HG03565 (cell line): ENCODE data around the gene ST8SIA5.

ENCODE experiments used
- ATAC-seq: cut with Tn5 transposase; IDR thresholded peaks from one replicate; pipeline ENCODE4 v1.9.1; 2021; ENCODE audit warnings: mild to moderate bottlenecking, moderate library complexity; ENCODE audit not compliant: unreplicated experiment

Gene ST8SIA5

DNA sequence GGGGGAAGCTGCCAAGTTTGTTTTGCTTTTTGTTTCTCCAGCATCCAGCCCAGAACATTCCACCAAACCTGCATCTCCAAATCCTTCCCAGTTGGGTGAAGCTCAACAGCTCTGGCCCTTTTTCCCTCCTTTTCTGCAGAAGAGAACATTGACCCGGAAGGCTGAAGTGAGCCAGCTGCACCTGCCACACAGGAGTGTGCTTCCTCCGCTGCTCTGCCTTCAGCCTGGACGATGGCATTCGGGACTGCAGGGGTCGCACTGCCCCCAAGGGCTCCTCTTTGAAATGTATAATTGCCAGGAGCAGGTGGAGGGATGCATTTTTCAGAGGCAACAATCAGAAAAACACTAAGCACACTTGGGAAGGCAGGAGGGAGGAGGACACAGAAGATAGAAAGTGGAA lies 41.8 kb downstream of the ST8SIA5 start:
- ATAC-seq, result no peak

DNA sequence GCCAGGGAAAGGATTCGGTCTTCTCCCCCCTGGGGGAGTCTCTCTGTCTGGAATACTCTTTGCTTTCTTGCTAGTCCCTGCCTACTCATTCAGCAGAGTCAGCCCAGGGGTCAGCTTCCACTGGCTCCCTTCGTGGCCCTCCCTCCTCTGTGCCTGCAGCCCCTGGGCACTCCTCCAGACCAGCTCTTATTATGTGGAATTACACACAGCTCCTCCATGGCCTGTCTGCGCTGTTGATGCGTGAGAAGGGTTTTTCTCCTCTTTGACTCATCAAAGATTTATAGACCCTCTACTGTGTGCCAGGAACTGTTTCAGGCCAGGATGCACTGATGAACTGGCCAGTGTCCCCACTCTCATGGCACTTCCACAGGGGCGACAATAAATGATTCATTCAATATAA lies 44.4 kb downstream of the ST8SIA5 start:
- no peak for ATAC-seq

DNA sequence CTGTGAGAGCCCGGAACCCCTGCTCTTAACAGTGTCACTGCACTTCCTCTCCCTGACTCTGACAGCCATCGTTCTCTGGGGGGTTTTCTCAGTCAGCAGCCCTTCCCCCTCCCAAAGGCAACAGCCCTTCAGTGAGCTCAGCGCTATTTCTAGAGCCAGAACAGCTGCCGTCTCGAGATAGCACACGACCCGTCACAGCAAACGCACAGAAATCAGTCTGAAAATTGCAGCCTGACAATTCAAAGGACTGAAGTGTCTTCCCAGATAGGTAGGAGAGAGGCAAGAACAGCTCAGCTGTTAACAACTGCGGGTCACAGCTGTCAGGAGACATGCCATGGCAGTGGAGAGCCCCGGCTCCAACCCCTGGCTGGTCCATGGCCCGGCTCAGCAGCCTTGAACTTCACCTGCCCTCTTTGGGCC lies 45.4 kb downstream of the ST8SIA5 start:
- ATAC-seq, result no peak

DNA sequence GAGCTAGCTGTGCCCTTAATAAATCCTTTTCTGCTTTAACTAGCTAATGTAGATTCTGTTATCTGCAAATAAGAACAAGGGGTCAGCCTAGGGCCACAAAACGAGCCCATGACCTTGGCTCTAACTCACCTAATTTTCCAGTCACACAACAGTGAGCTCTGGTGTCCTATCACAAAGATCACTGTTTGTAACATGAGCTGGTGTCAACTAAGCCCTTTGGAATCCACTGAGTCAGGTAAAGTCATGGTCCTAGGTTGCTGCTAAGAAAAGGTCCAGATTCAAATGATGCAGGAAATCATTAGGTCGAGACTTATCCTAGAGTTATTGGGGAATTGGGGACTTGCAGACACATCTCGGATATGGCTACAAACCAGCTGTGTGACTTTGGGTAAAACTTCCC lies 49.9 kb downstream of the ST8SIA5 start:
- ATAC-seq, result no peak

DNA sequence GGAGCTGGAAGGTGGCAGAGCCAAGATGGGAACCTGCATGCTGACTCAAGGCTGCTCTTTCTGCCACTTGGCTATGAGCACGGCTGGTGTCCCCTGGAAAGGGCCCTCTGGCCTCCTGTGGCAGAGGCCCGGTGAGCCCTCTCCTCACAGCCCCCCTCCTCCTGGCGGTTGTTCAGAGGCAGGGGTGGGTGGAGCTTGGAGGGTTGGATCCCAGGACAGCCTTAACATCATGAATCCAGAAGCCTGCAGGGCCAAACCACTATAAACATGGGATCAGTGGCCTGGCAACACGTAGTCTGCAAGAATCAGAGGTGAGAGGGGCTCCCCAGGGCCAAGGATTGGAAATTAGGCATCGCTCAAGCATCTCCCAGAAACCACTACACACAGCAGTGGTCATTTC lies 51.3 kb downstream of the ST8SIA5 start:
- no peak for ATAC-seq

DNA sequence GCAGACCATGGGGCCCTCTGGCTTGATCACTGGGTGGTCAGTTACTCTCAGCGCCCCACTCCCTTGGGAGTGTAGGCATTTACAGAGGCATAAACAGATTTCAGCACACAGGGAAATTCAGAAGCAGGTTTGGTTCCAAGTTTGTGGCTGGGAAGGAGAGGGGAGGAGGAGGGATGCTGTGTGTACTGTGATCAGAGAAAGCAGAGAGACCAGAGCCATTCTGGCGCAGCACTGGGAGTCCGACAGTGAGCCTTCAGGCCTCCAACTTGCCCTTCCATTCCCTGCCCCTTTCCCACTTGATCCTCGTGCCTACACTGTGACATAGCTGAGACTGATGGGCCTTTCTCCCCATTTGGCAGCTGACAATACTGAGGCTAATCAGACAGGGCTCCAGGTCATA lies 52.0 kb downstream of the ST8SIA5 start:
- no peak for ATAC-seq

DNA sequence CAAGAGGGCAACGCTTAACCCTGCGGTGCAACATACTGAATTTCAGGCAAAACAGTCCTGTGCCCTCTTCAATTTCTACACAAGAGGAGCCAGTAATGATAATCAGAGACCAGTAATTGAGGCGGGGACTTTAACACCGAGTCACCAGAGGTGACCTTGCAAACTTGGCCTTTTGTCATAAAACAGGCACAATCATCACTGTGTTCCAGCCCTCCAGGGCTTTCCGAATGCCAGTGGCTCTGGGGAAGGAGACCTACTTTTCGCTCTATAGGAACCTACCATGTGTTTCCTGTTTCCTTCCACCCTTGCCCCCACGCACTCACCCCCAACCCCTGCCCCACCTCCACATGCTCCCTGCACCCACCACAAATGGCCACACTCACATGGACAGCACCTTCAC lies 52.7 kb downstream of the ST8SIA5 start:
- ATAC-seq, result no peak

DNA sequence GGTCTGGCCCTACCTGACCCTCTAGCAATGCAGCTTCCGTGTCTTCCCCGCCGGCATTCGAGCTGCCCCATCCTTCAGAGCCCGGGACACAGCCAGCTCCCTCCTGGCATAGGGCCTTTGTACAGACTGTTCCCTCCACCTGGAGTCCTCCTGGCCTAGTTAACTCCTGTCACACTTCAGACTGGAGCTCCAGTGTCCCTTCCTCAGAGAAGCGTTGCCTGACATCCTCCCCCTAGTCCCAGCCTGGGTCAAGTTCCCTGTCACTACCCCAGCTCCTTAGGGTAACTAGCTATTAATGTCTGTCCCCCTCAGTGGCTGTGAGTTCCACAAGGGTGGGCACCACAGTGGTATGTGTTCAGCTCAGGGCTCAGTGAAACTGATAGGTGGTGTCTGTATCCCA lies 54.4 kb downstream of the ST8SIA5 start:
- no peak for ATAC-seq

DNA sequence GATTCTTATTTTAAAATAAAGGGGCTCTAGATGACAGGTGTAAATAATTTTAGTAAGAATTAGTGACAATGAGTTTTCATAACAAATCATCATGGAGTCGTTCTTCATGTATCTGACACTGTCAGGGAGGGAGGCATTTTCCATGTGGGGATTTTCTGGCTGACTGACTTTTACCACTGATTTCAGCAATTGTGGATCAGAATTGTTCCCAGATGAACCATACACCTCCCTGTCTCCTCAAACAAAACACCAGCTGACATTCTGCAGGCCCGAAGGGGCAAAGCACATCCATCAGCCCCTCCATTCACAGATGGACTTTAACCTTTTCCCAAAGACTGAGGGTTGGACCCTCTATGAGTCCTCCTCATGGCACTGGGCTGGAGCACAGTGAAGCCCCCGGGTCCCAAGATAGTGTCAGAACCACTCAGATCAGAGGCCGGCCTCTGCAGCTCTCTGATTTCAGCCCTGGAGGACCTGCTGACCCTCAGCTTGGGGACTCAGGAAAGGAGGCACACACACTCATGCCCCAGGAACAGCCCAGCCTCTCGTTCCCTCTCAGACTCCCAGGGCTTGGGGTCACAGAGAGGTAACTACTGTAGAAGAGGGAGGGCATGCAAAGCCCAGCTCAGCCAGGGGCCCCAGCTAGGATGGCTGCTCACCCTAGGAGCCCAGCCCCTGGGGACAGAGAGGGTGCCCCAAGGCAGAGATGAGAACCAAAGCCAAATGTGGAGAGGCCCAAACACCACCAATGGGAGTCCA lies 56.6 kb downstream of the ST8SIA5 start:
- no peak for ATAC-seq

DNA sequence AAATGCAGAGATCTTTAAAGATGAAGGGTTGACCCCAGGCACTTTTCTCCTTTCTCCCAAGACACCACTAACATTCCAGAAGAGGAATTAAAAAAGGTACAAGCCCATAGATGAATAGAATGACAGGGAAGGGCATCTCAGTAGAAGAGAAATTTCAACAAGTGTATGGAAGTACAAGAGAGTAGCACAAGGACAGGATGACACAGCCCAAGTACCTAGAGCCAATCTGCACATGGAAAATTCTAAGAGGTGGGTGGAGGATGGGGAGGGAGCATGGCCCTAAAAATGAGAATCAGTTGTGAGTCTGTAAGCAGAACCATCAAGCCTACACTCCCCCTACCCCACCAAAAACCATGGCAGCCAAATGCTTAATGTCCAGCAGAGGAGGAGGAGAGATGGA lies 60.2 kb downstream of the ST8SIA5 start:
- ATAC-seq, result no peak

DNA sequence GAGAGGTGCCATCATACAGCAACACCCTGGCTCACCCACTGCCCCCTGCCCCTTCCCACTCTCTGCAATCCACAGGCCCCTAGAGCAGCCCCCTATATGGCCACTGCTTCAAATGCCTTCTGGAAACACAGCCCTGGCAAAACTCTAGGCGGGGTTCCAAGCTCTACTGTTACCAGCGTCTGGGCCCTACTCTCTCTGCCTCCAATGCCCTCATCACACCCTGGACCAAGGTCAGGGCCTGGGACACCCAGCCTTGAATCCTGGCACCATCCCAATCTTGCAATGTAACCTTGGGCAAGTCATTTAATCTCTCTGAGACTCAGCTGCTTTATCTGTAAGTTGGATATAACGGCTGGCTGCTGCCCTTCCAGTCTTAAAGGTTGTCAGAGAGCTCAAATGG lies 60.6 kb downstream of the ST8SIA5 start:
- no peak for ATAC-seq

DNA sequence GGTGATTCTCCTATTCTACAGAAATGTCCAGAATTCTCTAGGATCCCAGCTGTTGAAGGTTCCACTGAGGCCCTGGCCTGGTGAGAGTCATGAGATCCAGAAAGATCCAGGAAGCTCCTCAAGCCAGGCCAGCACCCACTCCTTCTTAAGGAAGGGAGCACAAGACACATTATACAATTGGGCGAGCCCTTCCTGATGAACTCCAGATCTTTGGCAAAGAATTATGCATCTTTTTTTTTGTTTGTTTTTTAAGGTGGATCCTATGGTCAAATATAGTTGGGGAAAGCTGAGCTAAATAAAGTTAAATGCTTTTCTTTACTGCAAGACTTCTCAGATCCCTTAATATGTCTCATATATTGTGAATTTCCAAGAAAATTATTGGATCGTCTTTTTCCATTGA lies 62.9 kb downstream of the ST8SIA5 start:
- no peak for ATAC-seq

DNA sequence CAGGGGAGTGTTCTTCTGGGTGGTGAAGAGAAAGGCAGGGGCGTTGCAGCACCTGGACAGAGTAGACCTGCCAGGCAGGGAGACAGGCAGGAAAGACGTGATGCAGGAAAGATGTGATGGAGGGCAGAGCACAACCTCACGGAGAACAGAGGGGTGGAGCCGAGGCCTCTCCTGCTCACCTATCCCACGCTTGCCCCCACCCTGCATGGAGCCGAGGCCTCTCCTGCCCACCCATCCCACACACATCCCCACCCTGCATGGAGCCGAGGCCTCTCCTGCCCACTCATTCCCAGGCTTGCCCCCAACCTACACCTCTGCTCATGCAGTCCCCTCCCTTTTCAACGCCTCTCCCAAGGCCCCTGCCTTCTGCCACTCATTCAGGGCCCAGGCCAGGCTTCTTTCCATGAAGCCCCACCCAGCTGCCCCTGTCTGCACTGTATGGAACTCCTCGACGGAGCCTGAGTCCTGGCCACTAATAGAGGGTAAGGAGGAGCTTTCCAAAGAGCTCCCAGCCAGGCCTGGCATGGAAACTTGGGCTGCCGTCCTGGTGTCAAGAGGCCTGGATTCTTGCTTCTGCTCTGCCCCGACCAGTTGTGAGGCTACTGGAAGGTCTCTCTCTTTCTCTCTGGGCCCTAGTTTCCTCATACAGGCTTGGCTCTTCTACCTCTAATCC lies 67.9 kb downstream of the ST8SIA5 start:
- no peak for ATAC-seq

DNA sequence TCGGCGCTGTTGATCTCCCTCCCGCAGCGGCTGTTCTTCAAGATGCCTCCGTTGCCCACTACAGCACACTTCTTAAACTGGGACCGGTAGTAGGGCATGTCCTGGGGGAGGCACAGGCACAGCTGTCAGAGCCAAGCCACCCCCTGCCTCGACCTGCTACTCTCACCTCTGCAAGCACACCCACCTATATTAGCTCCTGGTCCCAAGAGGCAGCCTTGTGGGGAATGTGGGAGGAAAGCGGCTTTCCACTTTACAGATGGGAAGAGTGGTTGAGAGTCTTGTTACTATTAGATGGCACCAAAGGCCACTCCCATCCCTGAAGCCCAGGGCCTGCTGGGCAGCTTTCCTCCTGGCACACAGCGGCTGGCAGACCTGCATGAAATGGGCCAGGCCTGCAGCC lies 70.7 kb downstream of the ST8SIA5 start:
- ATAC-seq, result no peak

DNA sequence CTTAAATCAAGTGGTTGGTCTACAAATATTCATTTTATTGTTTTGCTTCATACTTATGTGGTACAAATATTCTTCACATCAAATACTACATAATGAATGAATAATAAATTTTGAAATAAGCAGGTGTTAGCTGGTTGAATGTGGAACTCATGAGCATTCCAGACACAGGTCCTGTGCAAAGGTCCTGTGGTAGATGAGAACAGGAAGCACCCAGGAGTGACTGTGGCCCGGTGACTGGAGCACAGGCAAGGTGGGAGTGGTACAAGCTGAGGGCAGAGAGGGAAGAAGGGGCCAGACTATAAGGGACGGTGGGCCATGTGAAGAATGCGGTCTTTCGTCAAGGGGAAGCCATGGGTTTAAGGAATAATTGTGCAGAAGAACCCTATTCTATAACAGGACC lies 73.6 kb downstream of the ST8SIA5 start:
- ATAC-seq, result no peak

DNA sequence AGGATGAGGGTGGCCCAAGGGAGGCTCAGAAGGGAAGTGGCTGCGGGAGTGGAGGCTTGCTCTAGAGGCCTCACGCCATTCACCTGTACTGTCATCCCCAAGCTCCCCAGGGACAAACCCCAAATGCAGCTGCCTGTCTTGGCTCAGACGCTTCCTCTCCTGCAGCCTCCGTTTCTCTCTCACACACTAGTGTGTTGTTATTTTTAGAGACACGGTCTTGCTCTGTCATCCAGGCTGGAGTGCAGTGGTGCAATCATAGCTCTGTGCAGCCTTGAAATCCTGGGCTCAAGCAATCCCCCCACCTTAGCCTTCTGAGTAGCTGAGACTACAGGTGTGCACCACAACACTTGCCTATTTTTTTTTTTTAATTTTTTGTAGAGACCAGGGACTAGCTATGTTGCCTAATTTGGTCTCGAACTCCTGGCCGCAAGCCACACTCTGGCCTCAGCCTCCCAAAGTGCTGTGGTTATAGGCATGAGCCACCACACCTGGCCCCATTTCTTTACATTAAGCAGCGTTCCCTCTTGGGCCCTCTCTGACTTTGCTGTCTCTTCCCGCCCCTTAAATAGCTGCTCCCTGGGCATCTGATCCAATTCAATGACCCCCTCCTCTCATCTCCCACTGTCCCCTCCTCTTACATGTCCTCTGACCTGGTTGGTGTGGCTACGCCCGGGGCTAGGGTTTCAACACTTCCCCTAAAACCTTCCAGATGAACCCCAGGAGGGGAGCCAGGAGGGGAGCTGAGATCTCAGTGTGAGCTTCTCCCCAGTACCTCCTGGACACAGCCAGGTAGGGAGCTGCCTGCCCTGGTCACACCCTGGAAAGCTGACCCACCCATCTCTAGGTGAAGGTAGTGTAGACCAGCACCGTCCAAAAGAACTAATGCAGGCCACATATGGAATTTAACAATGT lies 75.8 kb downstream of the ST8SIA5 start:
- ATAC-seq, result no peak

DNA sequence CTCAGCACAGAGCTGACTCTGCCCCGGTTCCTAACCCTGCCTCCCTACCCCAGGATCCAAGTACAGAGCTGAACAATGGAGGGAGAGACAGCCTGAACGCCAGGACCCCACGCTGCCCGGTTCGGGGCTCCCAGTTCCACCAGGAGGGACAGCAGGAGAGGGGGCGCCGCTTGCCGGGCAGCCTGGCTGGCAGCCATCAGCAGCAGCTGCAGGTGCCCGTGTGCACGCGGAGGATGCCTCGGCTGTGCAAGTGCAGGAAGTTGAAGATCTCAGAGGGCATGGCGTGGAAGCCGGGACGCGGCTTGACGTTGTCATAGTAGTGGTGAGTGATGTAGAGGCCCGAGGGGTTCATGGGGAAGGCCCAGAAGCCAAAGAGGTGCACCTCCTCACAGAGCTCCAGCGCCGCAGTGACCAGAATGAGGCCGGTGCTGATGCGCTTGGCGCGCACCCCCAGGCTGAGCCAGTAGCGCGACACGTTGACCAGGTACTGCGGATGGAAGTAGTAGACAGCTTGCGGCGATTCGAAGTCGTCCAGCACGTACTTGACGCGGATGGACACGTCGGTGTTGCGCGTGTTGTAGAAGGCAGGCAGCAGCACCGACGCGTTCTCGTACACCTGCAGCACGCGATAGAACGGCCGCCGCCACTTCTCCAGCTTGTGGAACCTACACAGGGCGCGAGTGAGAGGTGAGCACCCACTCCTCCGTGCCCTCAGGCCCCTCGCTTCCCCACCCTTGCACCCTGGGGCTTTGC lies 76.8 kb downstream of the ST8SIA5 start:
- no peak for ATAC-seq

DNA sequence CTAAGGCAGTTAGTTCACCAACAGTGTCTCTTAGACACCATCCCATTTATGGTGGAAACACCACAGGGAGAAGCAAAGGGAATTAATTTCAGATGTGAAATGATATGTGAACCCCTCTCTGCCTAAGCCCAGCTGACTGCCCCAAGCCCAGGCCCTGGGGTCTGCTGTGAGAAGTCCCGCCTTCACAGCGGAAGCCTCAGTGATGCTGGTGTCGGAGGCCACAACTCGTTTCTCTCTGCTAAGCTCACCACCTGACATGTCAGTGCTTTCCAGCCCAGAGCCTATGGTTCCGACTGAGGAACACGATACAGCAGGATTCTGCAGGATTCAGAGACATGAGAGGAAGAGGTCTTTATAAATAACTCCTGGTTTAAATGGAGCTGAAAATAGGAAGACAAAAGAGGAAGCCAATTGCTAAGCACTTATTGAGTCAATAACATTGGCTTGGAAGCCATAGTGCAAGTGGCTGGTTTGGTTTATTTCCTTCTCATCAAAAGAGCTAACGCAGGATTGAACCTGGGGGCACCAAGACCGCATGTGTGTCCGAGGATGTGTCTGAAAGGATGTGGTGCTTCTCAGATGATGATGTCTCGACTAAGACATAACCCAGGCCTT lies 78.0 kb downstream of the ST8SIA5 start:
- no peak for ATAC-seq

DNA sequence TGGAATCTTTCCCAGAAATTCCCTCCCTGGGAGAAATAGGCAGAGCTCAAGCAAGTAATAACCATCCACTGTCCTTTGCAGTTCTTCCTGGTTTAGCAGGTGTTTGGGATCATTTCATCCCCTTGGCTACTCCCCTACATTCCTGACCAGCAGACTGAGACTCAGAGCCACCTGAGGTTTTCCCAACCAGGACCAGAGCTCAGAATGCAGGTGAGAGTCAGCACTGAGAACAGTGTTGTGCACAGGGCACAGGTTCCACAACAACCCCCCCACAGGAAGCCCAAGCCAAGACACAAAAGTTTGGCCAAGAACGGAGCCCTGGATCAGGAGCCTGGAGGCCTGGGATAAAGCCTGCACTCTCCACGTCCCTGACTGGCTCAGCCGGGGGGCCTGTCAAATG lies 78.8 kb downstream of the ST8SIA5 start:
- no peak for ATAC-seq

DNA sequence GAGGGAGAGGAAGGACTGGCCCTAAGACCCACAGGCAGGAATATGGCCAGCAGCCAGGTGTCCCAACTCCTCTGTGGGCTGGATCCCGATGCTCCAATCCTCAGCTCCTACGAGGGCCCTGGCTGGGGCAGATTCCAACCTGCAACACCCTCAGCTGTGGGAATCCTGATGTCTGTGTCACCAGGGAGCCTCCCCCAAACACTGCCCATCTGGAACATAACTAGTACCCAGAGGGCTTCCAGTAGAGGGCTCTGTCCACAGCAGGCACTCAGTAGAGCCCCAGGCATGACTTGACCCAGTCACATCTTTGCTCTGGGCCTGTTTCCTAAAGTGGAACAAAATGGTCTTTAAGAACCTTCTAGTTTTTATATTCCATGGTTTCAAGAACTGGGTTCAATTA lies 79.2 kb downstream of the ST8SIA5 start:
- no peak for ATAC-seq
